ENCODE data around the gene GRIP1. TPM values are rescaled to one million over a fixed set of nuclear protein-coding genes. Genes with fewer than 3 reads are reported as not detected.

Gene GRIP1
- total and polyA plus RNA-seq, 5 experiments from 2014 or later, result 0.25 to 4.2 (median 1.1) TPM

DNA sequence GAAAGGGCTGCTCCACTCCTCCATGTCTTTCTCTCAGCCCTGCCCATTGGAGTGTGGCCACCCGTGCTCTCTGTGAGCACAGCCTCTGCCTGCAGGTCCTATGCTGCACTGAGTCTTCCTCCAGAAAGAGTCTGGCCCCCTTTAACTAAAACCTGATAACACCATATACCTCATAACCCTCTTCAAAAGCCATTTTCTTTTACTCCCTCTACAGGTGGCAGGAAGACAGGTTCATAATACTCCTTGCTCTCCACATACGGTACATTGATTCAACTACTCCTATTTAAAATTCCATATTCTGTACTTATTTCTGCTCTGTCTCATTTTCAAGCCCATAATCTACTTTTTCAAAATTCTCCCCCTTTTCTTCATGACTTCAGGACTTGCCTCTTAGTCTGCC is 232.6 kb downstream of the GRIP1 start:
- Mint-ChIP-seq H3K9me3 (no peaks in the 10 kb centered on the region), H3K27me3 (peaks cover 0 to 1% (median 0%) of the 10 kb centered on the region in 5 donors), H3K27ac (no peak overlapping the region), H3K4me1 (no peaks in the 10 kb centered on the region), H3K36me3 (peaks cover 0 to 3% (median 3%) of the 10 kb centered on the region in 3 donors), H3K4me3 (no peak overlapping the region)
- ATAC-seq, result no peak
- POLR2A ChIA-PET, result no interaction called here
- DNase-seq, result no peak

- no peak overlapping the region for H3K27ac Mint-ChIP-seq
- no peaks in the 10 kb centered on the region for H3K4me1 Mint-ChIP-seq
- H3K9me3 Mint-ChIP-seq, result no peaks in the 10 kb centered on the region
- H3K36me3 Mint-ChIP-seq, result peaks cover 0 to 3% (median 3%) of the 10 kb centered on the region in 3 donors
- peaks cover 0 to 2% (median 0%) of the 10 kb centered on the region in 5 donors for H3K27me3 Mint-ChIP-seq
- POLR2A ChIA-PET, result no interaction called here
- no peak for DNase-seq
- no peak for ATAC-seq
- no peak overlapping the region for H3K4me3 Mint-ChIP-seq
Observed at GRCh38 chr12:66441905-66442559, 236.8 kb downstream of the GRIP1 start.

GRCh38 chr12:66438601-66439000 is 240.3 kb downstream of the GRIP1 start:
- POLR2A ChIA-PET, result no interaction called here
- DNase-seq (no peak), ATAC-seq (no peak)
- no peak overlapping the region for H3K27ac Mint-ChIP-seq
- no peaks in the 10 kb centered on the region for H3K36me3 Mint-ChIP-seq
- H3K27me3 Mint-ChIP-seq, result peaks cover 0 to 2% (median 0%) of the 10 kb centered on the region in 5 donors
- no peaks in the 10 kb centered on the region for H3K4me1 Mint-ChIP-seq
- H3K4me3 Mint-ChIP-seq, result no peak overlapping the region
- H3K9me3 Mint-ChIP-seq, result no peaks in the 10 kb centered on the region

GRCh38 chr12:66430106-66430505 is 248.8 kb downstream of the GRIP1 start:
- Mint-ChIP-seq H3K27ac (no peak overlapping the region), H3K27me3 (no peaks in the 10 kb centered on the region), H3K36me3 (peaks cover 0 to 8% (median 2%) of the 10 kb centered on the region in 3 donors), H3K4me3 (no peak overlapping the region), H3K9me3 (peaks cover 0 to 15% (median 6%) of the 10 kb centered on the region in 9 donors), H3K4me1 (no peaks in the 10 kb centered on the region)
- ATAC-seq (no peak), DNase-seq (no peak)
- POLR2A ChIA-PET, result no interaction called here

GRCh38 chr12:66428870-66429269 is 250.0 kb downstream of the GRIP1 start:
- Mint-ChIP-seq H3K27me3 (peaks cover 0 to 1% (median 0%) of the 10 kb centered on the region in 5 donors), H3K27ac (no peak overlapping the region), H3K36me3 (peaks cover 0 to 16% (median 2%) of the 10 kb centered on the region in 3 donors), H3K4me1 (no peaks in the 10 kb centered on the region), H3K9me3 (peaks cover 0 to 27% (median 14%) of the 10 kb centered on the region in 9 donors), H3K4me3 (no peak overlapping the region)
- ATAC-seq, result no peak
- POLR2A ChIA-PET, result no interaction called here
- DNase-seq, result no peak

DNA sequence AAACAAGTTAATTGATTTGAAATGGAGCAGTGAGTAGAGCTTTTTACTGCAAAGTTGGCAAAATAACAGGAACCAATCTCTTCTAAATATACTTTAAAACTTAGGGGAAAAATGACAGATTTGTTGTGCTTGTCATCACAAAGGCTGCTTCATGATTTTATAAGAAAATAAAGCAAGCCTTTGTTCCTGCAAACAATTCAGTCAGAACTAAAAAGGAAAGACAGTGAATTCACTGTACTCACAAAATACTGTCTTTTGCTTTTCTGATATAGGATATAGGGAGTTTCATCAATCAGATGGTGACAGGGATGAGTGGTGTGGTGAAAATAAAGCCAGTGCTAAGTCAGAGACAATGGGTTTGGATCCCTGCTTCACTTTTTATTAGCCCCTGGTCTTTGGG is 250.6 kb downstream of the GRIP1 start:
- POLR2A ChIA-PET, result no interaction called here
- H3K36me3 Mint-ChIP-seq, result peaks cover 0 to 16% (median 2%) of the 10 kb centered on the region in 3 donors
- ATAC-seq (no peak), DNase-seq (no peak)
- H3K27me3 Mint-ChIP-seq, result peaks cover 0 to 1% (median 0%) of the 10 kb centered on the region in 5 donors
- no peak overlapping the region for H3K27ac Mint-ChIP-seq
- no peaks in the 10 kb centered on the region for H3K4me1 Mint-ChIP-seq
- no peak overlapping the region for H3K4me3 Mint-ChIP-seq
- H3K9me3 Mint-ChIP-seq, result peaks cover 0 to 32% (median 14%) of the 10 kb centered on the region in 9 donors

GRCh38 chr12:66426696-66427095 is 252.2 kb downstream of the GRIP1 start:
- Mint-ChIP-seq H3K36me3 (peaks cover 0 to 16% (median 2%) of the 10 kb centered on the region in 3 donors), H3K4me1 (no peaks in the 10 kb centered on the region), H3K9me3 (peaks cover 0 to 32% (median 14%) of the 10 kb centered on the region in 9 donors), H3K4me3 (no peak overlapping the region), H3K27me3 (peaks cover 0 to 1% (median 0%) of the 10 kb centered on the region in 5 donors), H3K27ac (no peak overlapping the region)
- ATAC-seq (no peak), DNase-seq (no peak)
- POLR2A ChIA-PET, result no interaction called here

- POLR2A ChIA-PET, result no interaction called here
- DNase-seq (no peak), ATAC-seq (no peak)
- Mint-ChIP-seq H3K27me3 (peaks cover 0 to 1% (median 0%) of the 10 kb centered on the region in 5 donors), H3K4me3 (no peak overlapping the region), H3K4me1 (no peaks in the 10 kb centered on the region), H3K36me3 (peaks cover 0 to 16% (median 4%) of the 10 kb centered on the region in 3 donors), H3K9me3 (peaks cover 0 to 32% (median 14%) of the 10 kb centered on the region in 9 donors), H3K27ac (no peak overlapping the region)
Observed at GRCh38 chr12:66423266-66423665, 255.6 kb downstream of the GRIP1 start.

DNA sequence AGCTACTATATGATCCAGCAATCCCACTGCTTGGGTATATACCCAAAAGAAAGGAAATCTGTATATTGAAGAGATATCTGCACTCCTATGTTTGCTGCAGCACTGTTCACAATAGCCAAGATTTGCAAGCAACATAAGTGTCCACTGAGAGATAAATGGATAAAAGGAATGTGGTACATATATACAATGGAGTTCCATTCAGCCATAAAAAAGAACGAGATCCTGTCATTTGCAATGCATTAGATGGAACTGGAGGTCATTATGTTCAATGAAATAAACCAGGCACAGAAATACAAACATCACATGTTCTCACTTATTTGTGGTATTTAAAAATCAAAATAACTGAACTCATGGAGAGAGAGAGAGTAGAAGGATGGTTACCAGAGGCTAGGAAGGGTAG is 260.0 kb downstream of the GRIP1 start:
- H3K27ac Mint-ChIP-seq, result no peak overlapping the region
- H3K4me1 Mint-ChIP-seq, result no peaks in the 10 kb centered on the region
- DNase-seq, result no peak
- H3K27me3 Mint-ChIP-seq, result peaks cover 0 to 16% (median 5%) of the 10 kb centered on the region in 5 donors
- H3K9me3 Mint-ChIP-seq, result peaks cover 0 to 5% (median 0%) of the 10 kb centered on the region in 9 donors
- no peak for ATAC-seq
- POLR2A ChIA-PET, result no interaction called here
- peaks cover 0 to 2% (median 0%) of the 10 kb centered on the region in 3 donors for H3K36me3 Mint-ChIP-seq
- no peak overlapping the region for H3K4me3 Mint-ChIP-seq

DNA sequence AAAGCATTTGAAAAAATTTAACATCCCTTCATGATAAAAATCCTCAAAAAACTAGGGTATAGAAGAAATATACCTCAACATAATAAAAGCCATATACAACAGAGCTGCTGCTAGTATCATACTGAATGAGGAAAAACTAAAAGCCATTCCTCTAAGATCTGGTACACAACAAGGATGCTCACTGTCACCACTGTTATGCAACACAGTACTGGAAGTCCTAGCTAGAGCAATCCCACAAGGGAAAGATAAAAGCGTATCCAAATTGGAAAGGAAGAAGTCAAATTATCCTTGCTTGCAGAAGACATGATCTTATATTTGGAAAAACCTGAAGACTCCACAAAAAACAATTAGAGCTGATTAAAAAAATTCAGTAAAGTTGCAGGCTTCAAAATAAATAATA is 261.7 kb downstream of the GRIP1 start:
- peaks cover 0 to 10% (median 0%) of the 10 kb centered on the region in 9 donors for H3K9me3 Mint-ChIP-seq
- no peaks in the 10 kb centered on the region for H3K4me1 Mint-ChIP-seq
- ATAC-seq (no peak), DNase-seq (no peak)
- peaks cover 0 to 8% (median 2%) of the 10 kb centered on the region in 3 donors for H3K36me3 Mint-ChIP-seq
- peaks cover 4 to 33% (median 9%) of the 10 kb centered on the region in 5 donors for H3K27me3 Mint-ChIP-seq
- H3K4me3 Mint-ChIP-seq, result no peak overlapping the region
- no peak overlapping the region for H3K27ac Mint-ChIP-seq
- POLR2A ChIA-PET, result interaction anchor here (0.7 kb wide), 1 partner anchor 17 kb away, joined by 3 read pairs; no protein-coding TSS in a partner anchor

- peaks cover 0 to 7% (median 1%) of the 10 kb centered on the region in 4 donors for H3K4me1 Mint-ChIP-seq
- peaks cover 0 to 17% (median 0%) of the 10 kb centered on the region in 9 donors for H3K9me3 Mint-ChIP-seq
- H3K27me3 Mint-ChIP-seq, result peaks cover 9 to 34% (median 19%) of the 10 kb centered on the region in 5 donors
- no peak overlapping the region for H3K4me3 Mint-ChIP-seq
- POLR2A ChIA-PET, result interaction anchor here (1.2 kb wide), 1 partner anchor 130 kb away, joined by 3 read pairs; no protein-coding TSS in a partner anchor
- ATAC-seq (peak; percentile 29 to 42), DNase-seq (peak in 9 of 10 donors; percentile 13 to 75 (median 54))
- peaks cover 0 to 15% (median 3%) of the 10 kb centered on the region in 3 donors for H3K36me3 Mint-ChIP-seq
- H3K27ac Mint-ChIP-seq, result peak overlapping the region in 1 of 10 donors; percentile 1
Observed at GRCh38 chr12:66409195-66409871, 269.5 kb downstream of the GRIP1 start.

- DNase-seq, result no peak
- no peaks in the 10 kb centered on the region for H3K9me3 Mint-ChIP-seq
- H3K4me1 Mint-ChIP-seq, result peaks cover 0 to 7% (median 1%) of the 10 kb centered on the region in 4 donors
- H3K36me3 Mint-ChIP-seq, result no peaks in the 10 kb centered on the region
- no peak for ATAC-seq
- no peak overlapping the region for H3K27ac Mint-ChIP-seq
- no peak overlapping the region for H3K4me3 Mint-ChIP-seq
- H3K27me3 Mint-ChIP-seq, result peaks cover 2 to 29% (median 4%) of the 10 kb centered on the region in 5 donors
- POLR2A ChIA-PET, result no interaction called here
Observed at GRCh38 chr12:66405395-66405794, 273.5 kb downstream of the GRIP1 start.

DNA sequence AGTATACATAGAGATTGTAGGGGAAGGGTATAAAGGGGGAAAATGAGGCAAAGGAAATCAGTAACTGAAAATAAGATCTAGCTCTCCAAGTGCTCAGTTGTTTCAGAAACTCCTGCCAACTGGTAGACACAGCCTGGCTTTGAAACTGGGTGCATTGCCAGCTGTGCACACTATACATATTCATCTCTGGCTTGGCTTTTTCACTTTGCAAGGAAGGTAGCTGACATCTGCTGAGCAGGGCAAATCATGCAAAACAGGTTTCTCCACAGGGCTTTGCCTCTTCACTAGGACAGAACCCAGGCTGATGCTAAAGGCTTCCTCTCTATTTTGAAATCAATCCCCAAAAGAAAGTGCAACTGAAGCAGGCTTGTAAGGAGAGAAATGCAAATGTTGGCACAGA is 275.1 kb downstream of the GRIP1 start:
- DNase-seq (no peak), ATAC-seq (no peak)
- Mint-ChIP-seq H3K27ac (no peak overlapping the region), H3K4me1 (no peaks in the 10 kb centered on the region), H3K36me3 (no peaks in the 10 kb centered on the region), H3K4me3 (no peak overlapping the region), H3K9me3 (no peaks in the 10 kb centered on the region), H3K27me3 (peaks cover 1 to 30% (median 7%) of the 10 kb centered on the region in 5 donors)
- POLR2A ChIA-PET, result no interaction called here

Measured in naive thymus-derived CD8-positive, alpha-beta T cell (primary cell).